ENCODE results near the gene FCHSD1. TPM values are rescaled to one million over a fixed set of nuclear protein-coding genes. Genes with fewer than 3 reads are reported as not detected.

FCHSD1 gene
- total RNA-seq, 1 experiment from 2014 or later = 41.4 TPM

- BruUV-seq (replicated peaks) = no TSS peak
- Mint-ChIP-seq H3K36me3 (ENCODE audit: insufficient read depth, unreplicated experiment) (peaks cover 49% of the 10 kb centered on the region), H3K4me1 (ENCODE audit: low read depth, unreplicated experiment) (peaks cover 28% of the 10 kb centered on the region), H3K27ac (ENCODE audit: unreplicated experiment) (no peak overlapping the region), H3K27me3 (ENCODE audit: unreplicated experiment) (no peaks in the 10 kb centered on the region), H3K9me3 (ENCODE audit: low read depth, unreplicated experiment) (no peaks in the 10 kb centered on the region), H3K4me3 (ENCODE audit: low read depth, unreplicated experiment) (no peak overlapping the region)
- DNase-seq = no peak
- intact Hi-C loops (cut with micrococcal nuclease; ENCODE audit: unreplicated experiment) = no loop called here
- CTCF ChIA-PET = no interaction called here
- TF ChIP-seq CTCF (IDR thresholded peaks at IDR 0.05; ENCODE audit: unreplicated experiment) = no peak
These were observed 11.2 kb downstream of the FCHSD1 start for GRCh38 chr5:141640051-141640415.

GRCh38 chr5:141639357-141640050, 11.7 kb downstream of the FCHSD1 start:
- Mint-ChIP-seq H3K4me1 (ENCODE audit: low read depth, unreplicated experiment) (peaks cover 33% of the 10 kb centered on the region), H3K9me3 (ENCODE audit: low read depth, unreplicated experiment) (no peaks in the 10 kb centered on the region), H3K27me3 (ENCODE audit: unreplicated experiment) (no peaks in the 10 kb centered on the region), H3K36me3 (ENCODE audit: insufficient read depth, unreplicated experiment) (peaks cover 44% of the 10 kb centered on the region), H3K27ac (ENCODE audit: unreplicated experiment) (no peak overlapping the region), H3K4me3 (ENCODE audit: low read depth, unreplicated experiment) (no peak overlapping the region)
- TF ChIP-seq CTCF (IDR thresholded peaks at IDR 0.05; ENCODE audit: unreplicated experiment) = no peak
- no TSS peak for BruUV-seq (replicated peaks)
- CTCF ChIA-PET = no interaction called here
- intact Hi-C loops (cut with micrococcal nuclease; ENCODE audit: unreplicated experiment) = no loop called here
- no peak for DNase-seq

GRCh38 chr5:141638771-141639170, 12.4 kb downstream of the FCHSD1 start:
- no peak overlapping the region for H3K27ac Mint-ChIP-seq (ENCODE audit: unreplicated experiment)
- H3K4me3 Mint-ChIP-seq (ENCODE audit: low read depth, unreplicated experiment) = peak overlapping the region; percentile 79
- no peaks in the 10 kb centered on the region for H3K9me3 Mint-ChIP-seq (ENCODE audit: low read depth, unreplicated experiment)
- H3K36me3 Mint-ChIP-seq (ENCODE audit: insufficient read depth, unreplicated experiment) = peaks cover 51% of the 10 kb centered on the region
- no peak for DNase-seq
- no peak for TF ChIP-seq CTCF (IDR thresholded peaks at IDR 0.05; ENCODE audit: unreplicated experiment)
- H3K27me3 Mint-ChIP-seq (ENCODE audit: unreplicated experiment) = no peaks in the 10 kb centered on the region
- intact Hi-C loops (cut with micrococcal nuclease; ENCODE audit: unreplicated experiment) = no loop called here
- CTCF ChIA-PET = no interaction called here
- peaks cover 41% of the 10 kb centered on the region for H3K4me1 Mint-ChIP-seq (ENCODE audit: low read depth, unreplicated experiment)
- BruUV-seq (replicated peaks) = no TSS peak

GRCh38 chr5:141637767-141638419, 13.3 kb downstream of the FCHSD1 start:
- CTCF ChIA-PET = interaction anchor here (0.9 to 2.2 kb wide), 3 partner anchors 13 to 74 kb away, joined by 3 to 25 read pairs (median 5); partner anchors contain the start of genes DIAPH1 and FCHSD1
- DNase-seq = peak; percentile 66
- Mint-ChIP-seq H3K4me3 (ENCODE audit: low read depth, unreplicated experiment) (peak overlapping the region; percentile 79), H3K27me3 (ENCODE audit: unreplicated experiment) (no peaks in the 10 kb centered on the region), H3K9me3 (ENCODE audit: low read depth, unreplicated experiment) (no peaks in the 10 kb centered on the region), H3K27ac (ENCODE audit: unreplicated experiment) (no peak overlapping the region), H3K36me3 (ENCODE audit: insufficient read depth, unreplicated experiment) (peaks cover 47% of the 10 kb centered on the region), H3K4me1 (ENCODE audit: low read depth, unreplicated experiment) (peaks cover 42% of the 10 kb centered on the region)
- peak; percentile 24 for TF ChIP-seq CTCF (IDR thresholded peaks at IDR 0.05; ENCODE audit: unreplicated experiment)
- intact Hi-C loops (cut with micrococcal nuclease; ENCODE audit: unreplicated experiment) = no loop called here
- BruUV-seq (replicated peaks) = no TSS peak
